HepG2 (cell line): ENCODE results near the gene MAPK8IP1. TPM values are rescaled to one million over a fixed set of nuclear protein-coding genes. Genes with fewer than 3 reads are reported as not detected.

ENCODE experiments used
- AHR ChIP-seq: IDR thresholded peaks from 2 replicates; pipeline ENCODE4 v1.6.1; 2018; ENCODE audit warnings: missing genetic modification reagents, missing compliant biosample characterization
- ETV5 ChIP-seq: IDR thresholded peaks from 2 replicates; pipeline ENCODE4 v1.6.1; 2018; ENCODE audit warnings: missing biosample characterization, missing genetic modification reagents, inconsistent platforms, borderline replicate concordance
- FOXA3 ChIP-seq: IDR thresholded peaks from 2 replicates; pipeline ENCODE4 v1.6.1; 2016; ENCODE audit warnings: missing genetic modification reagents, missing compliant biosample characterization
- FOXK1 ChIP-seq: sonication (generic); formaldehyde crosslinking; IDR thresholded peaks from 2 replicates; pipeline ENCODE4 v1.4.0; 2020; ENCODE audit warnings: low read depth, missing genetic modification reagents, borderline replicate concordance
- GATAD2A ChIP-seq: IDR thresholded peaks from 2 replicates; pipeline ENCODE4 v1.6.1; 2016
- PHF8 ChIP-seq: sonication (generic); formaldehyde crosslinking; IDR thresholded peaks from 2 replicates; pipeline ENCODE4 v1.5.0; 2020; ENCODE audit warnings: missing genetic modification reagents
- ZC3H4 ChIP-seq: sonication (generic); formaldehyde crosslinking; IDR thresholded peaks from 2 replicates; pipeline ENCODE4 v1.4.0; 2020; ENCODE audit warnings: missing genetic modification reagents, borderline replicate concordance
- ZEB1 ChIP-seq: IDR thresholded peaks from 2 replicates; pipeline ENCODE4 v1.6.1; 2012; ENCODE audit warnings: mild to moderate bottlenecking, low read depth, inconsistent platforms; ENCODE audit not compliant: insufficient replicate concordance
- ZNF264 ChIP-seq: sonication (generic); formaldehyde crosslinking; IDR thresholded peaks from 2 replicates; pipeline ENCODE4 v1.4.0; 2020; ENCODE audit warnings: missing genetic modification reagents
- ZNF343 ChIP-seq: sonication (generic); formaldehyde crosslinking; IDR thresholded peaks from 2 replicates; pipeline ENCODE4 v1.4.0; 2020; ENCODE audit warnings: mild to moderate bottlenecking, missing genetic modification reagents
- ZNF572 ChIP-seq: sonication (generic); formaldehyde crosslinking; IDR thresholded peaks from 2 replicates; pipeline ENCODE4 v1.5.1; 2020; ENCODE audit warnings: mild to moderate bottlenecking, missing genetic modification reagents
- ZNF761 ChIP-seq: sonication (generic); formaldehyde crosslinking; conservative IDR thresholded peaks from 2 replicates; pipeline ENCODE4 v1.4.0; 2020; ENCODE audit warnings: mild to moderate bottlenecking, missing genetic modification reagents
- polyA plus RNA-seq, 8 experiments: library from polyadenylated mRNA; depleted of rRNA in 3 of 8; stranded (reverse) in 7 of 8; unstranded in 1 of 8; fragments of >200 nt; fragmentation: Illumina TruSeq in 4 of 8; extraction: Trizol in 4 of 8; gene quantifications; 2 replicates each; pipeline versions ENCODE4 v1.2.1 to v1.2.3, GENCODE V29; 2011 to 2016; ENCODE audit warnings: low read depth in 4 of 8, missing spikeins in 1 of 8, mixed read lengths in 1 of 8; ENCODE audit not compliant: insufficient read depth in 1 of 8
- total RNA-seq, 5 experiments: library from RNA; depleted of rRNA; stranded (reverse); fragments of >200 nt; fragmentation: Illumina TruSeq; extraction: Trizol; gene quantifications; 2 replicates each; pipeline ENCODE4 v1.2.3, GENCODE V29; 2016; ENCODE audit warnings: low read depth in 1 of 5
- TF ChIP-seq, protein P1 (sequence below): sonication (generic); formaldehyde crosslinking; IDR thresholded peaks from 2 replicates; pipeline ENCODE4 v1.5.1; 2020; ENCODE audit warnings: mild to moderate bottlenecking, missing genetic modification reagents, moderate library complexity
- TF ChIP-seq, protein P2 (sequence below), 2 experiments: fragments of 450-650 bp in 1 of 2; sonication (generic) in 1 of 2; formaldehyde crosslinking; IDR thresholded peaks; 2 replicates each; pipeline versions ENCODE4 v1.5.0 to v1.8.0; 2020 to 2022; ENCODE audit warnings: mild to moderate bottlenecking in 1 of 2, missing genetic modification reagents in 1 of 2

The MAPK8IP1 gene
- total and polyA plus RNA-seq, 2 of the 13 experiments (the other 11 are each of a cell fraction or from before 2014, with no cell fraction given), result 2.2 to 4.2 TPM

DNA sequence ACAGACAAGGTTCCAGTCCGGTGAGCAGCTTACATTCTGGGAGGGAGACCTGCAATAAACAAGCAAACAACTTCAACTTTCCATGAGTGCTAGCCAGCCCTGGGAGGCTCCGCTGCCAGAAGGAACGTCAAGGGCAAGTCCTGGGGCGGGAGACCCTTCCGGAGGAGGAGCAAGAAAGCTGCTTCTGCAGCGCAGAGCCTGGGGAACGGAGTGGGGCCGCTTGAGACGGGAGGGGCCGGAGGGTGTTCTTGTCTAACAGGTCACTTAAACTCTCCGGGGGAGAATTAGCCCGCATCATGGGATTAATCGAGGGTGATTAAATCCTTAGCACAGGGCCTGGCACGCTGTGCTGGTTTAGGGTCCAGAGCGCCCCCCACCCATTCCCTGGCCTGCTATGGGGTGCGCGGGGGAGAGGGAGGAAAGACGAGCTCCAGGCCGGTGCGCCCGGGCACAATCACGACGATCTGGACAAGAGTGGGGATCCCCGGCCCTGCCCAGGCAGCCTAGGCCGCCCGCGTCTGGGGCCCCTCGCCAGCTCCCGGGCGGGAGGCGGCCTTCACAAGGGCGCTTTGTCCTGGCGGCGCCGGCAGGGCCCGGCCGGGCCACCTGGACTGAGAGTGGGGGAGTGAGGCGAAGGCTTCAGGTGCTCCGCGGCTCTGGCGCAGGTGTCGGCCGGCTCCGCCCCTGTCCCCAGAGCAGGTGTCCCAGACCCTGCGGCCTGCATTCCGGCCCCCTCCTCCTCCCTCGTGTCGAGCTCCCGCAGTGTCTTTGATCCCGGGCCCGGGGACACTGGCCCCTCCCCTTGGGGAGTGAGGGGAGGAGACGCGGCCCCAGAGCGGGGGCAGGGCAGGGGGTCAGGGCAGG is 36.3 kb downstream of the MAPK8IP1 start (continued):
- TF ChIP-seq AHR (CRISPR knock-in tag) (peak; percentile 7; the same call in 1 of the 2 replicates), FOXA3 (CRISPR knock-in tag) (peak; percentile 15; the same call in 1 of the 2 replicates), ETV5 (CRISPR knock-in tag) (no peak; the same call in 1 of the 2 replicates), PHF8 (peak; percentile 84), GATAD2A (CRISPR knock-in tag) (0 out of 2 replicates have a peak, but pooled peaks have one; percentile 22), ZNF343 (CRISPR knock-in tag) (0 out of 2 replicates have a peak, but pooled peaks have one; percentile 40), ZNF572 (CRISPR knock-in tag) (no peak), ZNF264 (CRISPR knock-in tag) (no peak), ZEB1 (peak; percentile 98), ZNF761 (0 out of 2 replicates have a peak, but pooled peaks have one; percentile 28), FOXK1 (CRISPR knock-in tag) (0 out of 2 replicates have a peak, but pooled peaks have one; percentile 28), ZC3H4 (0 out of 2 replicates have a peak, but pooled peaks have one; percentile 12)
- TF ChIP-seq, protein P1, sequence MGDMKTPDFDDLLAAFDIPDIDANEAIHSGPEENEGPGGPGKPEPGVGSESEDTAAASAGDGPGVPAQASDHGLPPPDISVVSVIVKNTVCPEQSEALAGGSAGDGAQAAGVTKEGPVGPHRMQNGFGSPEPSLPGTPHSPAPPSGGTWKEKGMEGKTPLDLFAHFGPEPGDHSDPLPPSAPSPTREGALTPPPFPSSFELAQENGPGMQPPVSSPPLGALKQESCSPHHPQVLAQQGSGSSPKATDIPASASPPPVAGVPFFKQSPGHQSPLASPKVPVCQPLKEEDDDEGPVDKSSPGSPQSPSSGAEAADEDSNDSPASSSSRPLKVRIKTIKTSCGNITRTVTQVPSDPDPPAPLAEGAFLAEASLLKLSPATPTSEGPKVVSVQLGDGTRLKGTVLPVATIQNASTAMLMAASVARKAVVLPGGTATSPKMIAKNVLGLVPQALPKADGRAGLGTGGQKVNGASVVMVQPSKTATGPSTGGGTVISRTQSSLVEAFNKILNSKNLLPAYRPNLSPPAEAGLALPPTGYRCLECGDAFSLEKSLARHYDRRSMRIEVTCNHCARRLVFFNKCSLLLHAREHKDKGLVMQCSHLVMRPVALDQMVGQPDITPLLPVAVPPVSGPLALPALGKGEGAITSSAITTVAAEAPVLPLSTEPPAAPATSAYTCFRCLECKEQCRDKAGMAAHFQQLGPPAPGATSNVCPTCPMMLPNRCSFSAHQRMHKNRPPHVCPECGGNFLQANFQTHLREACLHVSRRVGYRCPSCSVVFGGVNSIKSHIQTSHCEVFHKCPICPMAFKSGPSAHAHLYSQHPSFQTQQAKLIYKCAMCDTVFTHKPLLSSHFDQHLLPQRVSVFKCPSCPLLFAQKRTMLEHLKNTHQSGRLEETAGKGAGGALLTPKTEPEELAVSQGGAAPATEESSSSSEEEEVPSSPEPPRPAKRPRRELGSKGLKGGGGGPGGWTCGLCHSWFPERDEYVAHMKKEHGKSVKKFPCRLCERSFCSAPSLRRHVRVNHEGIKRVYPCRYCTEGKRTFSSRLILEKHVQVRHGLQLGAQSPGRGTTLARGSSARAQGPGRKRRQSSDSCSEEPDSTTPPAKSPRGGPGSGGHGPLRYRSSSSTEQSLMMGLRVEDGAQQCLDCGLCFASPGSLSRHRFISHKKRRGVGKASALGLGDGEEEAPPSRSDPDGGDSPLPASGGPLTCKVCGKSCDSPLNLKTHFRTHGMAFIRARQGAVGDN (CRISPR knock-in tag), result peak; percentile 75
- TF ChIP-seq, protein P2, sequence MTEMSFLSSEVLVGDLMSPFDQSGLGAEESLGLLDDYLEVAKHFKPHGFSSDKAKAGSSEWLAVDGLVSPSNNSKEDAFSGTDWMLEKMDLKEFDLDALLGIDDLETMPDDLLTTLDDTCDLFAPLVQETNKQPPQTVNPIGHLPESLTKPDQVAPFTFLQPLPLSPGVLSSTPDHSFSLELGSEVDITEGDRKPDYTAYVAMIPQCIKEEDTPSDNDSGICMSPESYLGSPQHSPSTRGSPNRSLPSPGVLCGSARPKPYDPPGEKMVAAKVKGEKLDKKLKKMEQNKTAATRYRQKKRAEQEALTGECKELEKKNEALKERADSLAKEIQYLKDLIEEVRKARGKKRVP (CRISPR knock-in tag; IDR thresholded peaks at IDR 0.05), result no peak
